Suppressor macrophage treated with lipopolysaccharide for 1 hour (primary cell): ENCODE measurements around the gene GBGT1.

Experiments
- DNase-seq, 3 donors: peaks; one replicate each; pipeline ENCODE4 v3.0.0-alpha.2; 2020 to 2022

Gene GBGT1

GRCh38 chr9:133113163-133113948 is 50.4 kb downstream of the GBGT1 start:
- peak; percentile 83 to 93 (median 89) for DNase-seq

GRCh38 chr9:133112663-133113026 is 51.1 kb downstream of the GBGT1 start:
- peak; percentile 95 to 97 (median 96) for DNase-seq

DNA sequence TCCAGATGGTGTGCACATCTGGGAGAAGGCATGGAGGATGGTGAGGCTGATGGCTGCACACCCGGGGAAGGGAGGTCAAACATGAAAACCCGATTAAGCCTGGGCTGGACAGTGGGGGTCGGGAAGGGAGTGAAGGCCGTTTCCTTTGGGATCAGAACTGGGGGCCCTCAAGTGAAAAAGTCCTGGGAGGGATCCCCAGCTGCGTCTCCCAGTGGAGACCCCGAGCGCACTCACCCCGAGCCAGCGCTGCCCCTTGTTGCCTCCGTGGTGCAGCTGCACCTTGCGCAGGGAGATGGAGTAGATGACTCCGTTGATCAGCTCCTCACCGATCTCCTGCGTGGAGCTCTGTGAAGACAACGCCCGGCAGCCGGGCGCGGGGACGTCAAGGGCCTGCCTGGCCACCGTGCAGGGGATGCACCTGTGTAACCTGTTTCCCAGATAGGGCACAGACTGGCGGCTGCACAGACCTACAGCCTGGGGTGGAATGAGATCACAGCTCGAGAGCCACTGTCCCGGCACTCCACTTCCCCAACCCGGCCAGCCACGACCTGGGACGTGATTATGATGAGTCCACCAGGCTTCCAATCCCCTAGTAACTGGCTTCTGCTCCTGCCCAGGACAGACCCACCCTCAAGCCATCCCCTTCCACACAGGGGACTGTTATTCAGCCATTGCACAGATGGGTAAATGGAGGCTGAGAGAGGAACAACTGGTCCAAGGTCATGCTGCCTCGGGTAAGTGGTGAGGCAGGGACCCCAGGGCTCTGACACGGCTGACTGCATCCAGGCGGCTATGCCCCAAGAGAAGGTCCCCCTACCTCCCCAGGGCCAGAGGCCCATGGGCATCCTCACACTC is 51.7 kb downstream of the GBGT1 start:
- peak in 2 of 3 donors; percentile 43 to 53 for DNase-seq

DNA sequence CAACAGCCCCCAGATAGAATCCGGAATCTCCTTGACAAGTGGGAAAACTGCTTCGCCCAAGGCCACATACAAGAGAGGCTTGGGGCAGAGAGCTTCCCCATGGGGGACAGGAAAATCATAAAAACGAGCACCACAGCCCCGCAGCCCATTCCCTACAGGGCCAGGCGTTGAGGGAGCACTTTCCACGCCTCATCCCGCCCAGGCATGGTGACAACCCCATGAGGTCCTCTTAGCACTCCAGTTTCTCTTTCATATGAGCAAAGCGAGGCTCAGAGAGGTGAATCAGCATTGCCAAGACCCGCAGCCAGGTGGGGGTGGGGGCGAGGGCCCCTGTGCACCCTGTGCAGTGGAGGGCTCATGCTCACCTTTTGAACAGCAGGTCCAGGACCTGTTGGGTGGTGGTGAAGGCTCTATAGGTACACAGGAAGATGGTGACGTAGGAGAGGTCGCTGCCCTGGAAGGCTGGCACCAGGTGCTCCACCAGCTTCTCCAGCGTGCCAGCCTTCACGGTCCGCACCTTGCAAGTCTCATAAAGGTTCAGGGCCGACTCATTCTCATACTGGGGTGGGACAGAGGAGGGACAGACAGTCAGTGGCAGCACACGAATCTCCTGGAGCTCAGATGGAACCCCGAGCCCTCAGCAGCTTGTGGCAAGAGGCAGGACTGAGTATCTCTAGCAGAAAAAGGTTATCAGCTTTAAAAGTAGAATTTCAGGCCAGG is 53.6 kb downstream of the GBGT1 start:
- no peak for DNase-seq

GRCh38 chr9:133108794-133109641 is 54.7 kb downstream of the GBGT1 start:
- DNase-seq: no peak

DNA sequence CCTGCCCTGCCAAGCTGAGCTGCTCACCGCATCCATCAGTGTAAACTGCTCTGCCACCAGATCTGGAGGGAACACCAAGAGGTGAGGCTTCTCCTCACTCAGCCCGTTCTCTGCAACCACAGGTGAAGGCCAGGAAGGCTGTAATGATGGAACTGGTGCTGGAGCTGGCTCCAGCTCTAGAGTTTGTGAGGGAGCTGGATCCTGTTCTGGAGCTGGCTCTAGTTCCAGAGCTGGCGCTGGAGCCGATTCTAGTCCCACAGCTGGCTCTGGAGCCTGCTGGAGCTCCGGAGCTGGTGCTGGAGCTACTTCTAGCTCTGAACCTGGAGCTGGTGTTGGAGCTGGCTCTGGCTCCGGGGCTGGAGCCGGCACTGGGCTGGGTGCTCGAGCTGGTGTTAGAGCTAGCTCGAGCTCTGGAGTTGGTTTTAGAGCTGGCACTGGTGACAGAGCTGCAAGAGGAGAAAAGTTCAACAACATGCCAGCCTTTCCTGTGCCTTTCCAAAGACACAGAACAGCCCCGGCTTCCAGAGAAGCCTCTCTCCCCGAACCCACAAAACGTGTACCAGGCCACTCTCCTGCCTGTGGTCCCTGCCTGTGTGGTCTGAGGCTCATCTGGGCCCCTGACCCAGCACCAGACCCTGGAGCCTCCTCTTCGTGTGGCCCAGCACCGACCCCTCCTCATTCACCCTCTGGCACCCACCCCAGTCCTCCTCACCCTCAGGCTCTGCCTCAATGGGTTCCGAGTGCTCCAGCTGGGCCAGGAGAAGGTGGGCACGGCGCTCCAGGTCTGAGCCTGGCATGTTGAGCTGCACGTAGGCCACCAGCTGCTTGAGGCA is 55.5 kb downstream of the GBGT1 start:
- DNase-seq: no peak

DNA sequence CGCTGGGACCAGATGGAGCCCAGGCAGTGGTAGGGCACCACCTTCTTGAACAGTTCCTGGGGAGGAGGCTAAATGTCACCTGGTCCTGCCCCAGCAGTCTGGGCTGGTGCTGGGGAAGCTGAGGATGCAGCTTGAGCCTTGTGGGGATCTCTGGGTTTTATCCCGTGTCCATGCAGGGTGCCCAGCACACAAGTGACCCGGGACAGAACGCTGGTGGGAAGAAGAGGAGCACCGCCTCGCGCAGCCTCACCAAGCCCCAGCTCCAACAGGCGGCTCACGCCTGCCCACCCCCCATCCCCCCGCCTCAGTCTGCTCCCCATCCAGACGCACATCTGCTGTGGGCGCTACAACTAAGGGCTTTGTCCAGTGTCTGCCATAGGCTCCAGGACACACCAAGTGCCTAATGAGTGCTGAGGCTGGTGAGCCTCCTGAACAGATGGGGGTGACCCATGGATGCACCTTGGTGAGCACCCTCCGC is 56.4 kb downstream of the GBGT1 start:
- DNase-seq: no peak

DNA sequence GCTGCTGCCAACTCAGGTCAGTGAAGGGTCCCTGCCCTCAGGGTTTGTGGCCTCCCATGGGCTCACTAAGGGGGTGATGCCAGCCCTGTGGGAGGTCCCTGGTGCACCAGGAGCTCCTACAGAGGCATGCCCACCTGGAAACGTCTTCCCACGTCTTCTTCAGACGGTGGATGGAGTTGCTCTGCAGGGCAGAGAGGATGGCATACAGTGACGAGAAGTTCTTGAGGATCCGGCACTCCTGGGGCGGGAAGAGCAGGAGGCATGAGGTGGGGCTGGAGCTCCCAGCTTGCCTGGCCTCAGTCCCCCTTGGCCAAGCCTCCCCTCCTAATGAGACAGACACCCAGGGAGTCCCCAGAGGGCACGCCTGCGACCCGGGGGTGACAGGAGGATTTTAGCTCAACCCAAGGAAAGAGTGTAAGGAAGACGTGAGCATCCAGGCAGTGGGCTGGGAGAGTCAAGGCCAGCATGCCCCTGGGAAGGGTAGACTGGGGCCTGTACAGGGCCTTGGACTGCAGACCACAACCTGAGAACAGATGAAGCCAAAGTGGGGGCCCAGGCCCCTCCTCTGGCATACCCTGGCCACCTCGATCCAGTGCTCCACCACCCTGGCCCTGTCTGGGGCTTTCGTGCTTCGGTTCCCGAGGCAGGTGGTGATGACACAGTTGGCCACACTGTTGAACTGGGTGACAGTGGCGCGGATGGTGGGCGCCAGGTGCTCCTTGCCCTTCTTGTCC is 57.0 kb downstream of the GBGT1 start:
- DNase-seq: no peak

GRCh38 chr9:133105461-133105770 is 58.3 kb downstream of the GBGT1 start:
- no peak for DNase-seq

GRCh38 chr9:133104718-133105460 is 58.8 kb downstream of the GBGT1 start:
- no peak for DNase-seq

- DNase-seq: no peak
Observed at GRCh38 chr9:133103987-133104505, 59.7 kb downstream of the GBGT1 start.

DNA sequence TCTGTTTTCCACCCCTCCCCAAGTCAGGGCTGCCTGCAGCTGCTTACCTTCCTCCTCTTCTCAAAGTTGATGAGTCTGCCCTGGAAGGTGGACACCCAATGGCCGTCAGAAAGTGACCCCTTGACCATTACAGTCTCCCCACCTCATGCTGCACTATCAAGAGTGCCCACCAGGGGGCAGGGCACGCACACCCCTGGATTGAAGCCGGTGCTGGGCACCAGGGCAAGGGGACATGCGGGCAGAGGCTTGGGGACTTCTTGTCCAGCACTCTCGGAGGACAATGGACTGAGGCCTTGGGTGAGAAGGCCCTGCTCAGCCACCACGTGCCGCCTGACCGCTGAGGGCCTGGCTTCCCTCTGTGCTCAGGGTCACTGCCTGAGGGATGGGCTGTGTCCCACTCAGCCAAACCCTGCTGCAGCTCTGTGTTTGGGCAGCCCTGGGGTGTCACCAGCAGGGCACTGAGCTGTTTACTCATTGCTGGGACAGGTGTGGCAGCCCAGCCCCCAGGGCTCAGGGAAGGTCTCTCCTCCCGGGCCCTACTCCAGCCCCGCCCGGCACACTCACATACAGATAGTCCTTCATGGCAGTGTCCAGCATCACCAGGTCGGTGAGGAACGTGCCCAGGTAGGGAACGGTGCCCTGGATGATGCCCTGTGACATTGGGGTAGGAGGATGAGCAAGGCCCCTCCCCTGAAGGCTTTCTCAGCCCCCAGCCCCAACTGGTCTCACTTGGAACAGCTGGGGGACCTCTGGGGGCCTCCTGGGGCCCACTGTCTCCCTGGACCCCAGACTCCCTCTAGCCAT is 60.3 kb downstream of the GBGT1 start:
- peak; percentile 70 to 80 (median 71) for DNase-seq
